Ectodermal cell (in vitro differentiated cells): ENCODE data around the gene DIRAS3.
"Not testable (repeated sequence)": the region's sequence is repeated elsewhere in the genome, so short reads cannot be mapped to it uniquely, and the experiment has no call there.

Experiments
- H3K27ac ChIP-seq: 2 replicates; pipeline ENCODE4 v1.7.0; 2013; ENCODE audit warnings: mild to moderate bottlenecking, low read depth, low read length; ENCODE audit not compliant: insufficient read depth, poor library complexity, severe bottlenecking
- H3K27me3 ChIP-seq: 2 replicates; pipeline ENCODE4 v1.7.0; 2013; ENCODE audit warnings: mild to moderate bottlenecking, low read length; ENCODE audit not compliant: insufficient read depth, control insufficient read depth, poor library complexity, severe bottlenecking
- H3K36me3 ChIP-seq: one replicate; pipeline ENCODE4 v1.7.0; 2013; ENCODE audit warnings: low read length; ENCODE audit not compliant: control insufficient read depth, insufficient read depth
- H3K4me1 ChIP-seq: one replicate; pipeline ENCODE4 v1.7.0; 2013; ENCODE audit warnings: low read length; ENCODE audit not compliant: control insufficient read depth, insufficient read depth
- H3K4me3 ChIP-seq: 2 replicates; pipeline ENCODE4 v1.7.0; 2013; ENCODE audit warnings: low read depth, low read length, control low read depth; ENCODE audit not compliant: insufficient read depth
- H3K9me3 ChIP-seq: 2 replicates; pipeline ENCODE4 v1.7.0; 2013; ENCODE audit warnings: mild to moderate bottlenecking, low read length, moderate library complexity; ENCODE audit not compliant: control insufficient read depth
- WGBS, 2 experiments: methylation state at CpG; one replicate each; pipeline ENCODE4 v1.1.7; 2013; ENCODE audit warnings: missing lambda C conversion rate in 2 of 2; 5-methylcytosine and 5-hydroxymethylcytosine counted together

The DIRAS3 gene

GRCh38 chr1:68028566-68028965, 21.9 kb downstream of the DIRAS3 start:
- no peaks in the 10 kb centered on the region for H3K4me1 ChIP-seq
- H3K27ac ChIP-seq = no peak overlapping the region
- H3K4me3 ChIP-seq = no peak overlapping the region
- H3K9me3 ChIP-seq = no peaks in the 10 kb centered on the region
- H3K27me3 ChIP-seq = no peaks in the 10 kb centered on the region
- WGBS, 2 experiments = 94 to 100% methylated on average over 1 to 3 of the region's 3 CpGs
- no peaks in the 10 kb centered on the region for H3K36me3 ChIP-seq

- H3K9me3 ChIP-seq = no peaks in the 10 kb centered on the region
- H3K27me3 ChIP-seq = no peaks in the 10 kb centered on the region
- H3K4me1 ChIP-seq = no peaks in the 10 kb centered on the region
- no peak overlapping the region for H3K4me3 ChIP-seq
- H3K36me3 ChIP-seq = no peaks in the 10 kb centered on the region
- 84 to 85% methylated on average over 2 of the region's 2 CpGs for WGBS, 2 experiments
- H3K27ac ChIP-seq = no peak overlapping the region
These were observed 25.6 kb downstream of the DIRAS3 start for GRCh38 chr1:68024635-68025338.

- no peaks in the 10 kb centered on the region for H3K27me3 ChIP-seq
- H3K27ac ChIP-seq = no peak overlapping the region
- no peaks in the 10 kb centered on the region for H3K36me3 ChIP-seq
- no peaks in the 10 kb centered on the region for H3K9me3 ChIP-seq
- no peak overlapping the region for H3K4me3 ChIP-seq
- 78 to 81% methylated on average over 2 of the region's 2 CpGs for WGBS, 2 experiments
- no peaks in the 10 kb centered on the region for H3K4me1 ChIP-seq
These were observed 34.0 kb downstream of the DIRAS3 start for GRCh38 chr1:68016381-68016780.

GRCh38 chr1:68015971-68016370, 34.5 kb downstream of the DIRAS3 start:
- Histone ChIP-seq H3K36me3 (no peaks in the 10 kb centered on the region), H3K27ac (no peak overlapping the region), H3K9me3 (no peaks in the 10 kb centered on the region), H3K27me3 (no peaks in the 10 kb centered on the region), H3K4me3 (no peak overlapping the region), H3K4me1 (no peaks in the 10 kb centered on the region)
- WGBS, 2 experiments = 93 to 100% methylated on average over 3 of the region's 3 CpGs

GRCh38 chr1:68015369-68015768, 35.1 kb downstream of the DIRAS3 start:
- Histone ChIP-seq H3K36me3 (no peaks in the 10 kb centered on the region), H3K4me3 (no peak overlapping the region), H3K27me3 (no peaks in the 10 kb centered on the region), H3K4me1 (no peaks in the 10 kb centered on the region), H3K9me3 (no peaks in the 10 kb centered on the region), H3K27ac (peak overlapping the region; percentile 21)
- 92 to 95% methylated on average over 2 of the region's 2 CpGs for WGBS, 2 experiments

GRCh38 chr1:68013351-68013750, 37.1 kb downstream of the DIRAS3 start:
- Histone ChIP-seq H3K27me3 (no peaks in the 10 kb centered on the region), H3K4me3 (no peak overlapping the region), H3K9me3 (no peaks in the 10 kb centered on the region), H3K36me3 (no peaks in the 10 kb centered on the region), H3K27ac (no peak overlapping the region), H3K4me1 (no peaks in the 10 kb centered on the region)
- WGBS, 2 experiments = 87 to 97% methylated on average over 4 of the region's 4 CpGs

GRCh38 chr1:68011657-68012375, 38.6 kb downstream of the DIRAS3 start:
- Histone ChIP-seq H3K4me1 (no peaks in the 10 kb centered on the region), H3K27ac (no peak overlapping the region), H3K27me3 (no peaks in the 10 kb centered on the region), H3K36me3 (no peaks in the 10 kb centered on the region), H3K9me3 (no peaks in the 10 kb centered on the region), H3K4me3 (no peak overlapping the region)
- 87 to 95% methylated on average over 2 of the region's 2 CpGs for WGBS, 2 experiments

GRCh38 chr1:68010543-68010942, 39.9 kb downstream of the DIRAS3 start:
- Histone ChIP-seq H3K27me3 (no peaks in the 10 kb centered on the region), H3K9me3 (no peaks in the 10 kb centered on the region), H3K4me3 (no peak overlapping the region), H3K27ac (no peak overlapping the region), H3K4me1 (no peaks in the 10 kb centered on the region), H3K36me3 (no peaks in the 10 kb centered on the region)
- 59 to 65% methylated on average over 4 of the region's 4 CpGs for WGBS, 2 experiments

GRCh38 chr1:68010090-68010489, 40.3 kb downstream of the DIRAS3 start:
- Histone ChIP-seq H3K9me3 (no peaks in the 10 kb centered on the region), H3K36me3 (no peaks in the 10 kb centered on the region), H3K27ac (no peak overlapping the region), H3K27me3 (no peaks in the 10 kb centered on the region), H3K4me3 (no peak overlapping the region), H3K4me1 (no peaks in the 10 kb centered on the region)

- 95% methylated on average over 3 of the region's 3 CpGs for WGBS, 2 experiments
- H3K27ac ChIP-seq, H3K36me3 ChIP-seq, H3K4me3 ChIP-seq, H3K4me1 ChIP-seq, H3K9me3 ChIP-seq, H3K27me3 ChIP-seq: not testable (repeated sequence)
These were observed 46.8 kb downstream of the DIRAS3 start for GRCh38 chr1:68003626-68004025.
